CD14-positive monocyte (primary cell): ENCODE measurements around the gene APBA2. TPM values are rescaled to one million over a fixed set of nuclear protein-coding genes. Genes with fewer than 3 reads are reported as not detected.

Source experiments
- DNase-seq, 3 donors: peaks; one replicate each; pipeline ENCODE4 v3.0.0-alpha.2; 2011 to 2022
- H2AFZ ChIP-seq: 2 replicates; pipeline ENCODE4 v1.6.0; 2012; ENCODE audit warnings: mild to moderate bottlenecking, low read depth, low read length, inconsistent platforms; ENCODE audit not compliant: insufficient read depth, poor library complexity, severe bottlenecking
- H3K27ac ChIP-seq, 2 donors: 1 replicate in 1 of 2; 2 replicates in 1 of 2; pipeline ENCODE4 v1.5.1; 2012 to 2013; ENCODE audit warnings: low read length in 2 of 2, control low read depth in 1 of 2, inconsistent platforms in 1 of 2, low read depth in 1 of 2, mild to moderate bottlenecking in 1 of 2
- H3K27me3 ChIP-seq, 2 donors: one replicate each; pipeline versions ENCODE4 v1.6.0 to v1.6.1; 2011 to 2013; ENCODE audit warnings: low read length in 2 of 2; ENCODE audit not compliant: control insufficient read depth in 2 of 2, insufficient read depth in 2 of 2
- H3K36me3 ChIP-seq, 2 donors: replicated peaks in 1 of 2; 1 replicate in 1 of 2; 2 replicates in 1 of 2; pipeline versions ENCODE4 v1.5.1 to v1.6.1; 2012 to 2013; ENCODE audit warnings: low read length in 2 of 2, control low read depth in 1 of 2, inconsistent platforms in 1 of 2, mild to moderate bottlenecking in 1 of 2; ENCODE audit not compliant: insufficient read depth in 2 of 2, control insufficient read depth in 1 of 2
- H3K4me1 ChIP-seq, 2 donors: 1 replicate in 1 of 2; 2 replicates in 1 of 2; pipeline versions ENCODE4 v1.5.1 to v1.6.1; 2012 to 2013; ENCODE audit warnings: low read length in 2 of 2, control low read depth in 1 of 2, inconsistent platforms in 1 of 2, mild to moderate bottlenecking in 1 of 2, moderate library complexity in 1 of 2; ENCODE audit not compliant: insufficient read depth in 2 of 2, control insufficient read depth in 1 of 2
- H3K4me2 ChIP-seq: replicated peaks from 2 replicates; pipeline ENCODE3; 2012; ENCODE audit warnings: low read length, moderate library complexity, mild to moderate bottlenecking; ENCODE audit not compliant: poor library complexity, severe bottlenecking; ENCODE audit errors: extremely low read depth
- H3K4me3 ChIP-seq, 3 experiments: fragments of 200-600 bp in 1 of 3; sonication (generic) in 1 of 3; replicated peaks in 1 of 3; 1 replicate in 2 of 3; 2 replicates in 1 of 3; pipeline ENCODE4 v1.5.1; 2011 to 2013; ENCODE audit warnings: low read length in 3 of 3, mild to moderate bottlenecking in 3 of 3, control low read depth in 2 of 3, low read depth in 2 of 3, inconsistent platforms in 1 of 3, moderate library complexity in 1 of 3
- H3K79me2 ChIP-seq: 2 replicates; pipeline ENCODE4 v1.6.0; 2012; ENCODE audit warnings: mild to moderate bottlenecking, control low read depth, inconsistent platforms, low read length, moderate library complexity; ENCODE audit not compliant: insufficient read depth
- H3K9ac ChIP-seq: 2 replicates; pipeline ENCODE4 v1.6.0; 2017; ENCODE audit warnings: low read length, mild to moderate bottlenecking; ENCODE audit not compliant: insufficient read depth, poor library complexity, severe bottlenecking
- H3K9me3 ChIP-seq, 2 donors: replicated peaks in 1 of 2; 1 replicate in 1 of 2; 2 replicates in 1 of 2; pipeline versions ENCODE4 v1.5.1 to v1.6.1; 2012 to 2013; ENCODE audit warnings: low read length in 2 of 2, control low read depth in 1 of 2; ENCODE audit not compliant: control insufficient read depth in 1 of 2, insufficient read depth in 1 of 2
- H4K20me1 ChIP-seq: 2 replicates; pipeline ENCODE4 v1.6.0; 2012; ENCODE audit warnings: mild to moderate bottlenecking, low read length, control low read depth, moderate library complexity; ENCODE audit not compliant: insufficient read depth
- H3K27ac Mint-ChIP-seq, 7 donors: one replicate each; pipeline ENCODE4 v1.8.0; 2020; ENCODE audit warnings: mild to moderate bottlenecking in 7 of 7, mixed read lengths in 7 of 7, moderate library complexity in 6 of 7, inconsistent platforms in 2 of 7
- H3K27me3 Mint-ChIP-seq, 3 donors: one replicate each; pipeline ENCODE4 v1.8.0; 2021 to 2022; ENCODE audit warnings: low read depth in 3 of 3, mild to moderate bottlenecking in 3 of 3, mixed read lengths in 3 of 3, moderate library complexity in 3 of 3, inconsistent platforms in 1 of 3
- H3K36me3 Mint-ChIP-seq, 2 donors: one replicate each; pipeline ENCODE4 v1.8.0; 2020; ENCODE audit warnings: mixed read lengths in 2 of 2, inconsistent platforms in 1 of 2, mild to moderate bottlenecking in 1 of 2
- H3K4me1 Mint-ChIP-seq: one replicate; pipeline ENCODE4 v1.8.0; 2020; ENCODE audit warnings: mild to moderate bottlenecking, mixed read lengths
- H3K4me3 Mint-ChIP-seq, 2 donors: one replicate each; pipeline ENCODE4 v1.8.0; 2020; ENCODE audit warnings: mild to moderate bottlenecking in 2 of 2, mixed read lengths in 2 of 2, moderate library complexity in 1 of 2
- H3K9me3 Mint-ChIP-seq, 7 donors: one replicate each; pipeline ENCODE4 v1.8.0; 2020 to 2022; ENCODE audit warnings: mixed read lengths in 7 of 7, mild to moderate bottlenecking in 6 of 7, moderate library complexity in 6 of 7, inconsistent platforms in 2 of 7
- WGBS: methylation state at CpG from one replicate; pipeline ENCODE4 v1.1.5; 2013; ENCODE audit warnings: missing lambda C conversion rate; ENCODE audit not compliant: insufficient coverage; 5-methylcytosine and 5-hydroxymethylcytosine counted together
- intact Hi-C, 2 donors: fragments of 100-400 bp; cut with micrococcal nuclease; formaldehyde crosslinking; loops; one replicate each; pipeline versions ENCODE4 v1.15.0 to v1.15.1; 2023
- polyA plus RNA-seq, 3 donors: library from polyadenylated mRNA; depleted of rRNA in 1 of 3; unstranded in 2 of 3; stranded (reverse) in 1 of 3; fragments of 300-500 nt in 2 of 3; fragments of >200 nt in 1 of 3; fragmentation: Illumina TruSeq in 2 of 3; gene quantifications; 1 replicate in 2 of 3; 2 replicates in 1 of 3; pipeline ENCODE4 v1.2.3, GENCODE V29; 2012 to 2021
- TF ChIP-seq, protein P1 (sequence below): fragments of 200-600 bp; IDR thresholded peaks from one replicate; pipeline ENCODE4 v1.8.0; 2022; ENCODE audit warnings: antibody characterized with exemption, mild to moderate bottlenecking

The APBA2 gene
- polyA plus RNA-seq, 3 donors: 0.30 TPM; not detected in 2

DNA sequence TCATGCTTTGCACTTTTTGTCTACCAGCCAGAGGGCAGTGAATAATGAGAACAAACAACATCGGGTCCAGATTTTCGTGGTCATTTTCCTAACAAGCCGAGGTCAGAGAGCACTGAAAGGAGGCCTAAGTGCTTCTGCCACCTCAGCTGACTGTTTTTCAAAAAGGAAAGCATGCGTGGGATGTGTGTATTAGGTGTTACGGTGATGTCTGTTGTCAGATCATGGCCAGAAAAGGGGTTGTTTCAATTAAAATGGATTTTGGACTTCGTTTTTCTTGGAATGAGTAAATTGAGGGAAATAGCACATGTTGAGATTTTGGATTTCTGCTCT is 99.5 kb downstream of the APBA2 start:
- peaks cover 0 to 9% (median 0%) of the 10 kb centered on the region in 7 donors for H3K9me3 Mint-ChIP-seq
- H4K20me1 ChIP-seq: no peaks in the 10 kb centered on the region
- no peak overlapping the region for H3K4me3 Mint-ChIP-seq
- WGBS: 71% methylated on average over 5 of the region's 6 CpGs
- H3K27ac ChIP-seq: no peak overlapping the region
- no peak overlapping the region for H3K4me3 ChIP-seq
- H3K27me3 ChIP-seq: no peaks in the 10 kb centered on the region
- no peaks in the 10 kb centered on the region for H3K36me3 ChIP-seq
- no peak overlapping the region for H3K4me2 ChIP-seq
- peaks cover 2 to 11% (median 5%) of the 10 kb centered on the region in 3 donors for H3K27me3 Mint-ChIP-seq
- H3K36me3 Mint-ChIP-seq: no peaks in the 10 kb centered on the region
- H2AFZ ChIP-seq: no peak overlapping the region
- H3K4me1 Mint-ChIP-seq: peaks cover 2% of the 10 kb centered on the region
- no peak overlapping the region for H3K27ac Mint-ChIP-seq
- no peaks in the 10 kb centered on the region for H3K4me1 ChIP-seq
- no peak overlapping the region for H3K9ac ChIP-seq
- H3K9me3 ChIP-seq: no peaks in the 10 kb centered on the region
- DNase-seq: no peak
- intact Hi-C loops: no loop called here
- TF ChIP-seq, protein P1, sequence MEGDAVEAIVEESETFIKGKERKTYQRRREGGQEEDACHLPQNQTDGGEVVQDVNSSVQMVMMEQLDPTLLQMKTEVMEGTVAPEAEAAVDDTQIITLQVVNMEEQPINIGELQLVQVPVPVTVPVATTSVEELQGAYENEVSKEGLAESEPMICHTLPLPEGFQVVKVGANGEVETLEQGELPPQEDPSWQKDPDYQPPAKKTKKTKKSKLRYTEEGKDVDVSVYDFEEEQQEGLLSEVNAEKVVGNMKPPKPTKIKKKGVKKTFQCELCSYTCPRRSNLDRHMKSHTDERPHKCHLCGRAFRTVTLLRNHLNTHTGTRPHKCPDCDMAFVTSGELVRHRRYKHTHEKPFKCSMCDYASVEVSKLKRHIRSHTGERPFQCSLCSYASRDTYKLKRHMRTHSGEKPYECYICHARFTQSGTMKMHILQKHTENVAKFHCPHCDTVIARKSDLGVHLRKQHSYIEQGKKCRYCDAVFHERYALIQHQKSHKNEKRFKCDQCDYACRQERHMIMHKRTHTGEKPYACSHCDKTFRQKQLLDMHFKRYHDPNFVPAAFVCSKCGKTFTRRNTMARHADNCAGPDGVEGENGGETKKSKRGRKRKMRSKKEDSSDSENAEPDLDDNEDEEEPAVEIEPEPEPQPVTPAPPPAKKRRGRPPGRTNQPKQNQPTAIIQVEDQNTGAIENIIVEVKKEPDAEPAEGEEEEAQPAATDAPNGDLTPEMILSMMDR: no peak
- no peaks in the 10 kb centered on the region for H3K79me2 ChIP-seq

- Histone ChIP-seq H3K27me3 (no peaks in the 10 kb centered on the region), H3K9ac (no peak overlapping the region), H3K27ac (no peak overlapping the region), H3K4me1 (no peaks in the 10 kb centered on the region), H3K9me3 (no peaks in the 10 kb centered on the region), H2AFZ (no peak overlapping the region), H3K79me2 (no peaks in the 10 kb centered on the region), H3K36me3 (no peaks in the 10 kb centered on the region), H4K20me1 (no peaks in the 10 kb centered on the region), H3K4me2 (no peak overlapping the region), H3K4me3 (no peak overlapping the region)
- H3K9me3 Mint-ChIP-seq: peaks cover 0 to 9% (median 0%) of the 10 kb centered on the region in 7 donors
- H3K4me3 Mint-ChIP-seq: no peak overlapping the region
- peaks cover 2 to 7% (median 5%) of the 10 kb centered on the region in 3 donors for H3K27me3 Mint-ChIP-seq
- no peak overlapping the region for H3K27ac Mint-ChIP-seq
- intact Hi-C loops: no loop called here
- 67% methylated on average over 5 of the region's 8 CpGs for WGBS
- no peak for DNase-seq
- TF ChIP-seq, protein P1: no peak
- H3K4me1 Mint-ChIP-seq: peaks cover 2% of the 10 kb centered on the region
- H3K36me3 Mint-ChIP-seq: no peaks in the 10 kb centered on the region
These were observed 99.9 kb downstream of the APBA2 start for GRCh38 chr15:28985691-28986090.
